Measurements from ENCODE around the gene AMIGO1. TPM values are rescaled to one million over a fixed set of nuclear protein-coding genes. Genes with fewer than 3 reads are reported as not detected.

The AMIGO1 gene
- total RNA-seq, 1 donor from 2014 or later = 3.0 TPM

- TF ChIP-seq, protein P1, sequence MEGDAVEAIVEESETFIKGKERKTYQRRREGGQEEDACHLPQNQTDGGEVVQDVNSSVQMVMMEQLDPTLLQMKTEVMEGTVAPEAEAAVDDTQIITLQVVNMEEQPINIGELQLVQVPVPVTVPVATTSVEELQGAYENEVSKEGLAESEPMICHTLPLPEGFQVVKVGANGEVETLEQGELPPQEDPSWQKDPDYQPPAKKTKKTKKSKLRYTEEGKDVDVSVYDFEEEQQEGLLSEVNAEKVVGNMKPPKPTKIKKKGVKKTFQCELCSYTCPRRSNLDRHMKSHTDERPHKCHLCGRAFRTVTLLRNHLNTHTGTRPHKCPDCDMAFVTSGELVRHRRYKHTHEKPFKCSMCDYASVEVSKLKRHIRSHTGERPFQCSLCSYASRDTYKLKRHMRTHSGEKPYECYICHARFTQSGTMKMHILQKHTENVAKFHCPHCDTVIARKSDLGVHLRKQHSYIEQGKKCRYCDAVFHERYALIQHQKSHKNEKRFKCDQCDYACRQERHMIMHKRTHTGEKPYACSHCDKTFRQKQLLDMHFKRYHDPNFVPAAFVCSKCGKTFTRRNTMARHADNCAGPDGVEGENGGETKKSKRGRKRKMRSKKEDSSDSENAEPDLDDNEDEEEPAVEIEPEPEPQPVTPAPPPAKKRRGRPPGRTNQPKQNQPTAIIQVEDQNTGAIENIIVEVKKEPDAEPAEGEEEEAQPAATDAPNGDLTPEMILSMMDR (IDR thresholded peaks at IDR 0.05; ENCODE audit: insufficient read depth, low read length, poor library complexity, severe bottlenecking) = no peak
- no peak overlapping the region for H3K4me3 ChIP-seq (ENCODE audit: low read depth, low read length)
- DNase-seq (ENCODE audit: low read depth) = no peak
These were observed 12.5 kb upstream of the AMIGO1 start for GRCh38 chr1:109522026-109522425.

GRCh38 chr1:109521002-109521951, 11.8 kb upstream of the AMIGO1 start:
- TF ChIP-seq, protein P1 (IDR thresholded peaks at IDR 0.05; ENCODE audit: insufficient read depth, low read length, poor library complexity, severe bottlenecking) = no peak
- peaks cover 8% of the 10 kb centered on the region for H3K27me3 ChIP-seq (ENCODE audit: control insufficient read depth, insufficient read depth, low read length)
- no peak for DNase-seq (ENCODE audit: low read depth)
- no peak overlapping the region for H3K4me3 ChIP-seq (ENCODE audit: low read depth, low read length)
- H3K36me3 ChIP-seq (ENCODE audit: control insufficient read depth, insufficient read depth, low read length) = no peaks in the 10 kb centered on the region

More at GRCh38 chr1:109522026-109522425, 12.5 kb upstream of the AMIGO1 start:
- no peaks in the 10 kb centered on the region for H3K36me3 ChIP-seq (ENCODE audit: control insufficient read depth, insufficient read depth, low read length)
- peaks cover 8% of the 10 kb centered on the region for H3K27me3 ChIP-seq (ENCODE audit: control insufficient read depth, insufficient read depth, low read length)

DNA sequence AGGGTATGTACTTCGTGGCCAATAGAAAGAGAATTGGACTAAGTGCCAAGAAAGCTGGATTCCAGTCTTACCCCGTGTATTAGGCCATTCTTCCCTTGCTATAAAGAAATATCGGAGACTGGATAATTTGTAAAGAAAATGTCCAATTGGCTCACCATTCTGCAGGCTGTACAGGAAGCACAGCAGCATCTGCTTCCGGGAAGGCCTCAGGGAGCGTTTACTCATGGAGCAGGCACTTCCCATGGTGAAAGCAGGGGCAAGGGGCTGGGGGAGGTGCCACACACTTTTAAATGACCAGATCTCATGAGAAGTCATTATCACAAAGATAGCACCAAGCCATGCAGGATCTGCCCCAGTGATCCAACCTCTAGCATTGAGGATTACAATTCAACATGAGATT, 7.8 kb upstream of the AMIGO1 start:
- TF ChIP-seq, protein P1 (IDR thresholded peaks at IDR 0.05; ENCODE audit: insufficient read depth, low read length, poor library complexity, severe bottlenecking) = no peak
- Histone ChIP-seq H3K36me3 (ENCODE audit: control insufficient read depth, insufficient read depth, low read length) (no peaks in the 10 kb centered on the region), H3K4me3 (ENCODE audit: low read depth, low read length) (no peak overlapping the region), H3K27me3 (ENCODE audit: control insufficient read depth, insufficient read depth, low read length) (peaks cover 7% of the 10 kb centered on the region)
- DNase-seq (ENCODE audit: low read depth) = no peak

GRCh38 chr1:109516872-109517271, 7.3 kb upstream of the AMIGO1 start:
- H3K4me3 ChIP-seq (ENCODE audit: low read depth, low read length) = no peak overlapping the region
- TF ChIP-seq, protein P1 (IDR thresholded peaks at IDR 0.05; ENCODE audit: insufficient read depth, low read length, poor library complexity, severe bottlenecking) = no peak
- H3K36me3 ChIP-seq (ENCODE audit: control insufficient read depth, insufficient read depth, low read length) = no peaks in the 10 kb centered on the region
- peaks cover 3% of the 10 kb centered on the region for H3K27me3 ChIP-seq (ENCODE audit: control insufficient read depth, insufficient read depth, low read length)
- no peak for DNase-seq (ENCODE audit: low read depth)

DNA sequence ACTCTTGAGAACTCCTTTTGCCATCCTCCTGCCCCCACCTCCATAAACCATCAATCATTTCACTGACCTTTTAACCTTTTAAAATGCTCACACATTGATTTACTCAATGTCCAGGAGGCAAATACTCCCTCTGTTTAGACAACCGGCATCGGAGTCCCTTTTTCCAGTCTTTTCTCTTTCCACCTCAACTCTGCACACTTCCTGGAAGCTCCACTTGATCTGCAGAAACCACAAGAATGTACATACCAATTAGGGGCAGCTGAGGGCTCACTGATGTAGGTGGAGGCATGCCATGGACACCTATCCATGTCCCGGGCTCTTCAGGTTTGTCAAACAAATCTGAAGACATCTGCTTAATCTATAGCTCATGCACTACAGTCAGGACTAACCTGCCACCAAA, 5.3 kb upstream of the AMIGO1 start:
- Histone ChIP-seq H3K36me3 (ENCODE audit: control insufficient read depth, insufficient read depth, low read length) (no peaks in the 10 kb centered on the region), H3K4me3 (ENCODE audit: low read depth, low read length) (no peak overlapping the region), H3K27me3 (ENCODE audit: control insufficient read depth, insufficient read depth, low read length) (peaks cover 5% of the 10 kb centered on the region)
- no peak for DNase-seq (ENCODE audit: low read depth)
- TF ChIP-seq, protein P1 (IDR thresholded peaks at IDR 0.05; ENCODE audit: insufficient read depth, low read length, poor library complexity, severe bottlenecking) = no peak
